ENCODE measurements around the gene SLFN12L.
"Not testable (repeated sequence)": the region's sequence is repeated elsewhere in the genome, so short reads cannot be mapped to it uniquely, and the experiment has no call there.

Gene SLFN12L

GRCh38 chr17:35542990-35543389 lies 5.5 kb upstream of the SLFN12L start:
- no peak for DNase-seq (ENCODE audit: low read depth, low spot score)

GRCh38 chr17:35541434-35541833 lies 4.0 kb upstream of the SLFN12L start:
- no peak for DNase-seq (ENCODE audit: low read depth, low spot score)

GRCh38 chr17:35540589-35541404 lies 3.3 kb upstream of the SLFN12L start:
- DNase-seq (ENCODE audit: low read depth, low spot score): no peak

GRCh38 chr17:35539659-35540026 lies 2.2 kb upstream of the SLFN12L start:
- DNase-seq (ENCODE audit: low read depth, low spot score): no peak

- no peak for DNase-seq (ENCODE audit: low read depth, low spot score)
Observed at GRCh38 chr17:35536664-35537171, 760 bp downstream of the SLFN12L start.

GRCh38 chr17:35535406-35535805 lies 2.1 kb downstream of the SLFN12L start:
- DNase-seq (ENCODE audit: low read depth, low spot score): not testable (repeated sequence)

GRCh38 chr17:35534576-35535093 lies 2.8 kb downstream of the SLFN12L start:
- no peak for DNase-seq (ENCODE audit: low read depth, low spot score)

- DNase-seq (ENCODE audit: low read depth, low spot score): no peak
Observed at GRCh38 chr17:35531160-35531559, 6.3 kb downstream of the SLFN12L start.

- no peak for DNase-seq (ENCODE audit: low read depth, low spot score)
Observed at GRCh38 chr17:35529866-35530265, 7.6 kb downstream of the SLFN12L start.

GRCh38 chr17:35529326-35529725 lies 8.2 kb downstream of the SLFN12L start:
- not testable (repeated sequence) for DNase-seq (ENCODE audit: low read depth, low spot score)

- no peak for DNase-seq (ENCODE audit: low read depth, low spot score)
Observed at GRCh38 chr17:35523296-35523695, 14.2 kb downstream of the SLFN12L start.

GRCh38 chr17:35521654-35522256 lies 15.7 kb downstream of the SLFN12L start:
- DNase-seq (ENCODE audit: low read depth, low spot score): not testable (repeated sequence)

GRCh38 chr17:35521150-35521549 lies 16.3 kb downstream of the SLFN12L start:
- no peak for DNase-seq (ENCODE audit: low read depth, low spot score)

- no peak for DNase-seq (ENCODE audit: low read depth, low spot score)
Observed at GRCh38 chr17:35519906-35520442, 17.5 kb downstream of the SLFN12L start.

- no peak for DNase-seq (ENCODE audit: low read depth, low spot score)
Observed at GRCh38 chr17:35519439-35519838, 18.0 kb downstream of the SLFN12L start.

GRCh38 chr17:35518431-35518830 lies 19.0 kb downstream of the SLFN12L start:
- not testable (repeated sequence) for DNase-seq (ENCODE audit: low read depth, low spot score)

- no peak for DNase-seq (ENCODE audit: low read depth, low spot score)
Observed at GRCh38 chr17:35515027-35515426, 22.5 kb downstream of the SLFN12L start.

- DNase-seq (ENCODE audit: low read depth, low spot score): no peak
Observed at GRCh38 chr17:35514564-35514963, 22.9 kb downstream of the SLFN12L start.

- no peak for DNase-seq (ENCODE audit: low read depth, low spot score)
Observed at GRCh38 chr17:35510052-35510451, 27.4 kb downstream of the SLFN12L start.

GRCh38 chr17:35507714-35508113 lies 29.8 kb downstream of the SLFN12L start:
- not testable (repeated sequence) for DNase-seq (ENCODE audit: low read depth, low spot score)

GRCh38 chr17:35499548-35499947 lies 37.9 kb downstream of the SLFN12L start:
- no peak for DNase-seq (ENCODE audit: low read depth, low spot score)

GRCh38 chr17:35498448-35499178 lies 38.9 kb downstream of the SLFN12L start:
- no peak for DNase-seq (ENCODE audit: low read depth, low spot score)
